Fibroblast of lung (primary cell): ENCODE results near the gene LSAMP. TPM values are rescaled to one million over a fixed set of nuclear protein-coding genes. Genes with fewer than 3 reads are reported as not detected.

Experiments used
- DNase-seq, 2 donors: peaks; one replicate each; pipeline versions ENCODE4 v3.0.0 to v3.0.0-alpha.2; 2010; ENCODE audit warnings: low read depth in 2 of 2
- H2AFZ ChIP-seq: 2 replicates; pipeline ENCODE4 v1.5.1; 2012; ENCODE audit warnings: low read length, control low read depth, inconsistent platforms
- H3K27ac ChIP-seq: 2 replicates; pipeline ENCODE4 v1.5.1; 2011; ENCODE audit warnings: low read length, control low read depth; ENCODE audit not compliant: insufficient read depth
- H3K27me3 ChIP-seq: 2 replicates; pipeline ENCODE4 v1.5.1; 2011; ENCODE audit warnings: mild to moderate bottlenecking, low read length; ENCODE audit not compliant: control insufficient read depth, insufficient read depth
- H3K36me3 ChIP-seq: 2 replicates; pipeline ENCODE4 v1.5.1; 2011; ENCODE audit warnings: low read length; ENCODE audit not compliant: control insufficient read depth, insufficient read depth
- H3K4me1 ChIP-seq: 2 replicates; pipeline ENCODE4 v1.5.1; 2011; ENCODE audit warnings: low read length; ENCODE audit not compliant: control insufficient read depth, insufficient read depth; ENCODE audit errors: extremely low read depth
- H3K4me2 ChIP-seq: 2 replicates; pipeline ENCODE4 v1.5.1; 2011; ENCODE audit warnings: low read length, control low read depth; ENCODE audit not compliant: insufficient read depth; ENCODE audit errors: extremely low read depth
- H3K4me3 ChIP-seq, 4 experiments: fragments of 200-600 bp in 1 of 4; sonication (generic) in 1 of 4; replicated peaks in 1 of 4; 2 replicates each; pipeline ENCODE4 v1.5.1; 2011 to 2016; ENCODE audit warnings: low read length in 4 of 4, low read depth in 3 of 4, mild to moderate bottlenecking in 3 of 4, control low read depth in 2 of 4, inconsistent platforms in 1 of 4, mixed read lengths in 1 of 4; ENCODE audit not compliant: insufficient read depth in 1 of 4; ENCODE audit errors: control extremely low read depth in 1 of 4
- H3K79me2 ChIP-seq: 2 replicates; pipeline ENCODE4 v1.5.1; 2012; ENCODE audit warnings: mild to moderate bottlenecking, low read length, inconsistent platforms; ENCODE audit not compliant: control insufficient read depth, insufficient read depth
- H3K9ac ChIP-seq: 2 replicates; pipeline ENCODE4 v1.5.1; 2011; ENCODE audit warnings: mild to moderate bottlenecking, low read length, control low read depth; ENCODE audit not compliant: insufficient read depth
- H3K9me3 ChIP-seq: 2 replicates; pipeline ENCODE4 v1.5.1; 2012; ENCODE audit warnings: low read depth, low read length; ENCODE audit not compliant: control insufficient read depth, insufficient read depth
- H4K20me1 ChIP-seq: 2 replicates; pipeline ENCODE4 v1.5.1; 2011; ENCODE audit warnings: low read length; ENCODE audit not compliant: control insufficient read depth, insufficient read depth; ENCODE audit errors: extremely low read depth
- EZH2 ChIP-seq: IDR thresholded peaks from 2 replicates; pipeline ENCODE4 v1.5.1; 2012; ENCODE audit warnings: low read length, control low read depth, mild to moderate bottlenecking; ENCODE audit errors: missing control alignments
- polyA plus RNA-seq, 2 donors: library from polyadenylated mRNA; depleted of rRNA in 1 of 2; stranded (reverse) in 1 of 2; unstranded in 1 of 2; fragments of >200 nt; gene quantifications; 2 replicates each; pipeline ENCODE4 v1.2.1, GENCODE V29; 2011 to 2012; ENCODE audit warnings: missing spikeins in 1 of 2
- total RNA-seq: library from RNA; depleted of rRNA; stranded (reverse); fragments of >200 nt; gene quantifications from 2 replicates; pipeline ENCODE4 v1.2.1, GENCODE V29; 2014
- TF ChIP-seq, protein P1 (sequence below), 2 donors: IDR thresholded peaks in 1 of 2; conservative IDR thresholded peaks in 1 of 2; 1 replicate in 1 of 2; 2 replicates in 1 of 2; pipeline ENCODE4 v1.5.1; 2011 to 2012; ENCODE audit warnings: low read length in 2 of 2, control low read depth in 1 of 2, inconsistent platforms in 1 of 2, low read depth in 1 of 2, mild to moderate bottlenecking in 1 of 2

Gene LSAMP
- total and polyA plus RNA-seq, 2 donors (not counting 1 experiment from before 2014, with no cell fraction given): 4.8 to 5.9 TPM

DNA sequence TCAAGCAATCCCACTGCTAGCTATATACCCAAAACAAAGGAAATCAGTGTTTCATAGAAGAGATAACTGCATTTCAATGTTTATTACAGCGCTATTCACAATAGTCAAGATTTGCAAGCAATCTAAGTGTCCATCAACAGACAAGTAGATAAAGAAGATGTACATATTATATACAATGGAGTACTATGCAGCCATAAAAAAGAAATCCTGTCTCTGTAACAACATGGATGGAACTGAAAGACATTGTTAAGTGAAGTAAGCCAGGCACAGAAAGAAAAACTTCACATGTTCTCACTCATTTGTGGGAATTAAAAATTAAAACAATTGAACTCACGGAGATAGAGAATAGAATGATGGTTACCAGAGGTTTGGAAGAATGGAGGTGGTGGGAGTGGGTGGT is 89.2 kb downstream of the LSAMP start:
- Histone ChIP-seq H2AFZ (no peak overlapping the region), H4K20me1 (no peaks in the 10 kb centered on the region), H3K4me1 (no peaks in the 10 kb centered on the region), H3K36me3 (no peaks in the 10 kb centered on the region), H3K9ac (no peak overlapping the region), H3K4me3 (no peak overlapping the region), H3K9me3 (no peaks in the 10 kb centered on the region), H3K4me2 (no peak overlapping the region), H3K27me3 (no peaks in the 10 kb centered on the region), H3K27ac (no peak overlapping the region), H3K79me2 (no peaks in the 10 kb centered on the region)
- no peak for DNase-seq
- TF ChIP-seq, protein P1, sequence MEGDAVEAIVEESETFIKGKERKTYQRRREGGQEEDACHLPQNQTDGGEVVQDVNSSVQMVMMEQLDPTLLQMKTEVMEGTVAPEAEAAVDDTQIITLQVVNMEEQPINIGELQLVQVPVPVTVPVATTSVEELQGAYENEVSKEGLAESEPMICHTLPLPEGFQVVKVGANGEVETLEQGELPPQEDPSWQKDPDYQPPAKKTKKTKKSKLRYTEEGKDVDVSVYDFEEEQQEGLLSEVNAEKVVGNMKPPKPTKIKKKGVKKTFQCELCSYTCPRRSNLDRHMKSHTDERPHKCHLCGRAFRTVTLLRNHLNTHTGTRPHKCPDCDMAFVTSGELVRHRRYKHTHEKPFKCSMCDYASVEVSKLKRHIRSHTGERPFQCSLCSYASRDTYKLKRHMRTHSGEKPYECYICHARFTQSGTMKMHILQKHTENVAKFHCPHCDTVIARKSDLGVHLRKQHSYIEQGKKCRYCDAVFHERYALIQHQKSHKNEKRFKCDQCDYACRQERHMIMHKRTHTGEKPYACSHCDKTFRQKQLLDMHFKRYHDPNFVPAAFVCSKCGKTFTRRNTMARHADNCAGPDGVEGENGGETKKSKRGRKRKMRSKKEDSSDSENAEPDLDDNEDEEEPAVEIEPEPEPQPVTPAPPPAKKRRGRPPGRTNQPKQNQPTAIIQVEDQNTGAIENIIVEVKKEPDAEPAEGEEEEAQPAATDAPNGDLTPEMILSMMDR (conservative IDR thresholded peaks at IDR 0.05 in 1 of 2, IDR thresholded peaks at IDR 0.05 in 1 of 2; ENCODE audit: low read depth in 1 of 2, low read length in 2 of 2): no peak
- no peak for TF ChIP-seq EZH2

DNA sequence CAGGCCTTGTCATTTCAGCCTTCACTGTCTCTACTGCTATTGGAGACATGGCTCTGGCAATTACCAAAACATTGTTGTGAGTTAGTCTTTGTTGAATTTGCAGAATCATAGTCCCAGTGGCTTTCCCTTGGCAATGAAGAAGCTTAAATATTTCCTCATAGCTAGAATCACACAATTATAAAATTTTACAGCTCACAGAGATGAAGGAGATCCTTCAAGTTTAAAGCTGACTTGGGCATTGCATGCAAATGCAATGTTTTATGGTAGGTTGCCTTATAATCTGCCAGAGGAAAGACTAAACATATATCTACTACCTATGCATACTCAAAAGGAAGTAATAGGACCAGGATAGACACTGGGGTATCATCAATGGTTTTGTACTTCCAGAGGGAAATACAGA is 90.9 kb downstream of the LSAMP start:
- Histone ChIP-seq H3K4me3 (no peak overlapping the region), H3K4me1 (no peaks in the 10 kb centered on the region)

DNA sequence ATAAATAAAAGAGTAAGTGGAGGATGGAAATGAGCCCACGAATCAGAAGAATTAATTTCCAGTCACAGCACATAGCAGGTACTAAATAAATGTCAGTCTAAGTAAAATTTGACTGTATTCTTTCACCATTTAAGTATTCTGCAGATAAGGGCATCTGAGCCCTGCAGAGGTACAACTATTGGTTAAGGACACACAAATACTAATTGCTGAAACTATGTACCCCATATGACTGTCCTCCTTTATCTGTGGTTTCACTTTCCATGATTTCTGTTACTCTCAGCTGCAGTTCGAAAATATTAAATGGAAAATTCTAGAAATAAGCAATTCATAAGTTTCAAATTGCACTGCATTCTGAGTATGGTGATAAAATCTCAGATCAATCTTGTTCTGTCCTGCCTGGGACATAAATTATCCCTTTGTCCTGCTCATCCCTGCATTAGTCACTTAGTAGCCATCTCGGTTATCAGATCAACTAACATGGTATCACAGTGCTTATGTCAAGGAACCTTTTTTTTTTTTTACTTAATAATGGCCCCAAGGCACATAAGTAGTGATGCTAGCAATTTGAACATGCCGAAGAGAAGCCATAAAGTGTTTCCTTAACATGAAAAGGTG is 95.1 kb downstream of the LSAMP start:
- H3K4me3 ChIP-seq: no peak overlapping the region
- H3K36me3 ChIP-seq: no peaks in the 10 kb centered on the region
- H3K9ac ChIP-seq: no peak overlapping the region
- H3K4me1 ChIP-seq: no peaks in the 10 kb centered on the region
- TF ChIP-seq EZH2: no peak
- TF ChIP-seq, protein P1 (conservative IDR thresholded peaks at IDR 0.05 in 1 of 2, IDR thresholded peaks at IDR 0.05 in 1 of 2; ENCODE audit: low read depth in 1 of 2, low read length in 2 of 2): no peak
- no peaks in the 10 kb centered on the region for H3K79me2 ChIP-seq
- H3K27ac ChIP-seq: no peak overlapping the region
- H3K9me3 ChIP-seq: no peaks in the 10 kb centered on the region
- no peak overlapping the region for H3K4me2 ChIP-seq
- no peaks in the 10 kb centered on the region for H3K27me3 ChIP-seq
- no peak for DNase-seq
- no peaks in the 10 kb centered on the region for H4K20me1 ChIP-seq
- no peak overlapping the region for H2AFZ ChIP-seq

More for the DNA sequence above, 90.9 kb downstream of the LSAMP start:
- H3K27me3 ChIP-seq: no peaks in the 10 kb centered on the region
- no peaks in the 10 kb centered on the region for H3K36me3 ChIP-seq
- H3K9ac ChIP-seq: no peak overlapping the region
- H3K4me2 ChIP-seq: no peak overlapping the region
- TF ChIP-seq EZH2: no peak
- TF ChIP-seq, protein P1 (conservative IDR thresholded peaks at IDR 0.05 in 1 of 2, IDR thresholded peaks at IDR 0.05 in 1 of 2; ENCODE audit: low read depth in 1 of 2, low read length in 2 of 2): no peak
- H2AFZ ChIP-seq: no peak overlapping the region
- no peaks in the 10 kb centered on the region for H3K79me2 ChIP-seq
- no peak for DNase-seq
- no peaks in the 10 kb centered on the region for H3K9me3 ChIP-seq
- H3K27ac ChIP-seq: no peak overlapping the region
- H4K20me1 ChIP-seq: no peaks in the 10 kb centered on the region
